Keratinocyte (primary cell): ENCODE measurements around the gene FZR1. TPM values are rescaled to one million over a fixed set of nuclear protein-coding genes. Genes with fewer than 3 reads are reported as not detected.

Experiments used
- DNase-seq: peaks from one replicate; pipeline ENCODE4 v3.0.0-alpha.2; 2011; ENCODE audit warnings: low read depth, missing footprints, low spot score
- FAIRE-seq: peaks from 2 replicates; lab custom pipeline; 2011; peaks lifted over from hg19 to GRCh38; lab: Jason Lieb, UNC
- H2AFZ ChIP-seq: 2 replicates; pipeline ENCODE4 v1.6.0; 2012; ENCODE audit warnings: low read length, control low read depth, inconsistent platforms; ENCODE audit not compliant: control insufficient read depth
- H3K27ac ChIP-seq: 2 replicates; pipeline ENCODE4 v1.5.1; 2011; ENCODE audit warnings: low read length; ENCODE audit not compliant: control insufficient read depth, insufficient read depth
- H3K27me3 ChIP-seq: 3 replicates; pipeline ENCODE4 v1.6.0; 2011; ENCODE audit warnings: low read length; ENCODE audit not compliant: control insufficient read depth, insufficient read depth; ENCODE audit errors: extremely low read depth
- H3K36me3 ChIP-seq, 2 experiments: 2 replicates in 1 of 2; 3 replicates in 1 of 2; pipeline ENCODE4 v1.5.1; 2011; ENCODE audit warnings: low read length in 2 of 2, mild to moderate bottlenecking in 1 of 2; ENCODE audit not compliant: control insufficient read depth in 2 of 2, insufficient read depth in 2 of 2; ENCODE audit errors: extremely low read depth in 1 of 2
- H3K4me1 ChIP-seq: 3 replicates; pipeline ENCODE4 v1.5.1; 2011; ENCODE audit warnings: low read length; ENCODE audit not compliant: control insufficient read depth, insufficient read depth; ENCODE audit errors: extremely low read depth
- H3K4me2 ChIP-seq: 3 replicates; pipeline ENCODE4 v1.6.0; 2011; ENCODE audit warnings: low read depth, low read length; ENCODE audit not compliant: control insufficient read depth, insufficient read depth; ENCODE audit errors: extremely low read depth
- H3K4me3 ChIP-seq, 3 experiments: fragments of 200-600 bp in 1 of 3; sonication (generic) in 1 of 3; 2 replicates in 2 of 3; 3 replicates in 1 of 3; pipeline ENCODE4 v1.5.1; 2011 to 2016; ENCODE audit warnings: low read length in 3 of 3, mild to moderate bottlenecking in 3 of 3, control low read depth in 2 of 3, inconsistent platforms in 1 of 3, low read depth in 1 of 3, mixed read lengths in 1 of 3, mixed run types in 1 of 3, moderate library complexity in 1 of 3; ENCODE audit not compliant: control insufficient read depth in 2 of 3, insufficient read depth in 2 of 3; ENCODE audit errors: extremely low read depth in 1 of 3
- H3K79me2 ChIP-seq: 2 replicates; pipeline ENCODE4 v1.6.0; 2012; ENCODE audit warnings: low read length; ENCODE audit not compliant: control insufficient read depth, insufficient read depth
- H3K9ac ChIP-seq: 3 replicates; pipeline ENCODE4 v1.6.0; 2011; ENCODE audit warnings: low read length; ENCODE audit not compliant: control insufficient read depth, insufficient read depth; ENCODE audit errors: extremely low read depth
- H3K9me1 ChIP-seq: 3 replicates; pipeline ENCODE4 v1.6.0; 2011; ENCODE audit warnings: low read length; ENCODE audit not compliant: control insufficient read depth, insufficient read depth; ENCODE audit errors: extremely low read depth
- H3K9me3 ChIP-seq: 2 replicates; pipeline ENCODE4 v1.5.1; 2012; ENCODE audit warnings: low read depth, low read length; ENCODE audit not compliant: control insufficient read depth
- H4K20me1 ChIP-seq: 3 replicates; pipeline ENCODE4 v1.6.0; 2011; ENCODE audit warnings: low read length; ENCODE audit not compliant: control insufficient read depth, insufficient read depth; ENCODE audit errors: extremely low read depth
- CTCF ChIP-seq, 3 experiments: IDR thresholded peaks in 1 of 3; conservative IDR thresholded peaks in 1 of 3; optimal IDR thresholded peaks in 1 of 3; 2 replicates in 2 of 3; 3 replicates in 1 of 3; pipeline versions ENCODE3 to v1.5.1; 2011; ENCODE audit warnings: low read length in 3 of 3, mild to moderate bottlenecking in 3 of 3, moderate library complexity in 2 of 3, control low read depth in 1 of 3, inconsistent platforms in 1 of 3; ENCODE audit not compliant: insufficient read depth in 2 of 3; ENCODE audit errors: extremely low read depth in 1 of 3
- EZH2 ChIP-seq: IDR thresholded peaks from one replicate; pipeline ENCODE4 v1.6.1; 2012; ENCODE audit warnings: inconsistent platforms, mild to moderate bottlenecking, low read length, moderate library complexity
- dilution Hi-C: fragments of 300-500 bp; cut with MboI; formaldehyde crosslinking; loops from one replicate; pipeline ENCODE4 v1.7.0; 2020; ENCODE audit warnings: low sequenced_read_pairs; ENCODE audit not compliant: extremely low pct_ligation_motif_present
- polyA plus RNA-seq, 5 experiments: library from polyadenylated mRNA; depleted of rRNA in 3 of 5; stranded (reverse) in 3 of 5; stranded (forward) in 1 of 5; unstranded in 1 of 5; fragments of >200 nt; gene quantifications; 1 replicate in 1 of 5; 2 replicates in 3 of 5; 3 replicates in 1 of 5; pipeline versions ENCODE4 v1.2.1 to v1.2.3, GENCODE V29; 2011 to 2012; ENCODE audit warnings: missing spikeins in 2 of 5, low read depth in 1 of 5, low replicate concordance in 1 of 5

FZR1 gene
- polyA plus RNA-seq, 1 donor (not counting 4 experiments of a cell fraction or from before 2014, with no cell fraction given), result 23.3 TPM

- Histone ChIP-seq H3K4me2 (no peak overlapping the region), H3K9me1 (peaks cover 5% of the 10 kb centered on the region), H3K27ac (no peak overlapping the region), H3K9ac (no peak overlapping the region), H4K20me1 (no peaks in the 10 kb centered on the region), H2AFZ (no peak overlapping the region), H3K79me2 (peaks cover 30% of the 10 kb centered on the region), H3K4me1 (peaks cover 8% of the 10 kb centered on the region), H3K36me3 (peaks cover 10 to 24% of the 10 kb centered on the region in 2 experiments), H3K9me3 (no peaks in the 10 kb centered on the region), H3K4me3 (no peak overlapping the region), H3K27me3 (no peaks in the 10 kb centered on the region)
- FAIRE-seq, result no peak
- no peak for DNase-seq
- TF ChIP-seq CTCF (optimal IDR thresholded peaks at IDR 0.05 in 1 of 3, IDR thresholded peaks at IDR 0.05 in 1 of 3, conservative IDR thresholded peaks at IDR 0.05 in 1 of 3; ENCODE audit: extremely low read depth in 1 of 3, insufficient read depth in 2 of 3, low read length in 3 of 3), result no peak
- no peak for TF ChIP-seq EZH2
- dilution Hi-C loops, result no loop called here
Measured at GRCh38 chr19:3496392-3497273, 9.5 kb upstream of the FZR1 start.

- Histone ChIP-seq H3K79me2 (peaks cover 30% of the 10 kb centered on the region), H3K27me3 (no peaks in the 10 kb centered on the region), H3K4me1 (peaks cover 8% of the 10 kb centered on the region), H3K4me2 (no peak overlapping the region), H3K9ac (no peak overlapping the region), H3K27ac (no peak overlapping the region), H3K9me3 (no peaks in the 10 kb centered on the region), H3K36me3 (peaks cover 4 to 19% of the 10 kb centered on the region in 2 experiments), H3K4me3 (no peak overlapping the region), H4K20me1 (no peaks in the 10 kb centered on the region), H2AFZ (no peak overlapping the region), H3K9me1 (peaks cover 5% of the 10 kb centered on the region)
- TF ChIP-seq CTCF (optimal IDR thresholded peaks at IDR 0.05 in 1 of 3, IDR thresholded peaks at IDR 0.05 in 1 of 3, conservative IDR thresholded peaks at IDR 0.05 in 1 of 3; ENCODE audit: extremely low read depth in 1 of 3, insufficient read depth in 2 of 3, low read length in 3 of 3) (no peak), EZH2 (no peak)
- DNase-seq (no peak), FAIRE-seq (no peak)
- dilution Hi-C loops, result no loop called here
Measured at GRCh38 chr19:3497757-3498520, 8.2 kb upstream of the FZR1 start.
